Suppressor macrophage treated with lipopolysaccharide for 1 hour (primary cell): ENCODE results near the gene LSM4.
A peak's percentile ranks its signal among the peaks of the same experiment; 100 is the strongest.

Experiments
- DNase-seq, 3 donors: peaks; one replicate each; pipeline ENCODE4 v3.0.0-alpha.2; 2020 to 2022

LSM4 gene

DNA sequence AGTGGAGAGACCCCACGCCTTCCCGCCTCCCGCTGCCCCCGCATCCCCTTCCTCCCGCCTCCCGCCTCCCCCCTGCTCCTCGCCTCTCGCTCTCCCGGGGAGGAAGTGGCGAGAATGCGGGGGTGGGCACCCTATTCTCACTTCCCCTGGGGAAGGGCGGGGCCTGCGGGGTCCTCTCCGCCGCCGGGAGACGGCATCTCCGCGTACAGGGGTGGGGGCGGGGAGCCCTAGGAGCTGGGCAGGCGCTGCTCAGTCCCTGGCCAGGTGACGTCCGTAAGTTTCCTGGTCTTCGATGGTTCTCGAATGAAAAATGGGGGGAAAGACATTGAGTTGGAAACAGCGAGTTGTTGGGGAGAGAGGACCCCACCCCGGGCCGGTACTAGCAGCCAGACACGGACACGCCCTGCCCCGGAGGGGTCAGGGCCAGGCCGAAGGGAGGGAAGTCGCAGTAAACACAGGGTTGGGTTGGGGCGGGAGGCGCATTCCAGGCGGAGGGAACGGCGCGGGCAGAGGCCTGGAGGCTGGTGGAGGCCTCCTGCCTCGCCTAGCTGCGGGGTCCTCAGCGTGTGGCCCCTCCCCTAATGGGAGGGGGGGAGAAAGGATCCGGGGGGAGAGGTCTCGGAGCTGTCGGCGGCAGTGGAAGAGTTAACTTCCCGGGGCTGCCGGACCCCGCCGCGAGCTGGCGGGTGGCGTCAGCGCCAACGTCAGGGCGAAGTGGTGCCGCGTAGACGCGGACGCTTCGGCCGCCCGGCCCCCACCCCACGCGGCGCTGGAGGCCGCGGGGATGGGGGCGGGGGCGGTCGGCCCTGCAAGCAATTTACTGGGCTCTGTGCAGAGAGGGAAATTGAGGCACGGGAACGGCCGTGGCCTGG lies 31.1 kb downstream of the LSM4 start:
- DNase-seq, result peak; percentile 94 to 97 (median 96)

DNA sequence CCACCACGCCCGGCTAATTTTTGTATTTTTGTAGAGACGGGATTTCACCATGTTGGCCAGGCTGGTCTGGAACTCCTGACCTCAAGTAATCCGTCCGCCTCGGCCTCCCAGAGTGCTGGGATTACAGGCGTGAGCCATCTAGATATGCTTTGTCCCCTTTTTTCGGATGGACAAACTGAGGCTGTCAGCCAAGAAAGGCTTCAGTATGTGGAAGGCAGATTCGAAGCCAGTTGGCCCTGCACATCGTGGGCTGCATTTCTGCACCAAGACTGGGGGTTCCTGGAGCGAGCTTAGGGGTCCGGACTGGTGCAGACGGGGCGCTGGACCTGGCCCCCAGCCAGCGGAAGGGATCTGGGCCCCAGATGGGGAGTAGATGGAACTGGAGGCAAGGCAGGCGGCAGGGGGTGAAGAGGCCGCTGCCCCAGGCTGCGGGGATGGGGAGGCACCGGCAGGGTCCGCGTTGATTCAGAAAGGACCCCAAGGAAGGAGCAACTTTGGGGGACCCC lies 31.8 kb downstream of the LSM4 start:
- DNase-seq, result no peak

DNA sequence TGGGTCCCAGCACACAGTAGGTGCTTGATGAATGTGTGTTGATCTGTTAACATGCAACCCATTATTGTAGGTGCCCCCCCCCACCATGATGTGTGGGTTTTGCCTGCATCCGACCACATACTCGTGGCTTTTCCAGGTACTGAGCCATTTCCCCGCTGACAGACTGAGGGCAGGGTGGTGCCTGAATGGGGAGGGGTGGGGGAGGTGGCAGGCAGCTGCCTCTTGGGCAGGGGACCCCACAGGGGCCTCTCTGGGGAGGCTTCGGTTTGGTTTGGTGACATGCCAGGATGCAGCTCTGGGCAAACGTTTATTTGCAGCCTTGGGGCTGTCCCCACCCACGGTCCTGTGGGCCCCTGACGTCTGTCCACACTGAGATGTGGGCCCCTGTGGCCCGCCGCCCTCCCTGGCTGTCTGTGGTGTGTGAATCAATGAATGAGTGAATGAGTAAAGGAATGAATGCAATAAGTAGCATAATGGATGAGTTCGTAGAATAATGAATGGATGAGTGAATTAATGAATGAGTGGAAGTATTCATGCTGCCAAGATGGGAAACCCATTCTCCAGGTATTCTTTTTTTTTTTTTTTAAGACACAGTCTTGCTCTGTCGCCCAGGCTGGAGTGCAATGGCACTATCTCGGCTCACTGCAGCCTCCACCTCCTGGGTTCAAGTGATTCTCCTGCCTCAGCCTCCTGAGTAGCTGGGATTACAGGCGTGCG lies 32.4 kb downstream of the LSM4 start:
- DNase-seq, result peak; percentile 78 to 91 (median 88)

DNA sequence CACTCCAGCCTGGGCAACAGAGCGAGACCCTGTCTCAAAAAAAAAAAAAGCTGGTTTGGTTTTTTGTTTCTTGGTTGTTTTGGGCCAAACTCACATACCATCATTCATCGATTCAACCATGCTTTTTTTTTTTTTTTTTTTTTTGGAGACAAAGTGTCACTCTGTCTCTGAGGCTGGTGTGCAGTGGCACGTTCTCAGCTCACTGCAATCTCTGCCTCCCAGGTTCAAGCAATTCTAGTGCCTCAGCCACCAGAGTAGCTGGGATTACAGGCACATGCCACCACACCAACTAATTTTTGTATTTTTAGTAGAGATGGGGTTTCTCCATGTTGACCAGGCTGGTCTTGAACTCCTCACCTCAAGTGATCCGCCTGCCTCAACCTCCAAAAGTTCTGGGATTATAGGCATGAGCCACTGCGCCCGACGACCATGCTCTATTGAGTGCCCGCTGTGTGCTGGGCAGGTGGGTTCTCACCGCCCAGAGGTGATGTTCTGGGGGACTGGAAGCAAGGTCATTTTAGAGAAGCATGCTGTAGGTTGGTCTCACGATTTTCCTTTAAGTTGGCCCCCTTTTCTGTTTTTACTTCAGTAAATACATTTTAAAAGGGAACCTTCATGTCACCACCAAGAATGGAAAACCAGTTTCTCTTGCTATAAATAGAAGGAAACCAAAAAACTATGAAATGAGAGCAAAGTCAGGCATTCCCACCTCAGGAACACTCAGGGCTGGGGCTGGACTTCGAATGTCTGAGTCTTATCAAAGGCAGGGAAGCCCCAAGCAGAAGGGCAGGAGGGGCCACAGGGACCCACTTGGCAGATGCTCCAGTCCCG lies 33.2 kb downstream of the LSM4 start:
- peak; percentile 22 to 49 (median 35) for DNase-seq

DNA sequence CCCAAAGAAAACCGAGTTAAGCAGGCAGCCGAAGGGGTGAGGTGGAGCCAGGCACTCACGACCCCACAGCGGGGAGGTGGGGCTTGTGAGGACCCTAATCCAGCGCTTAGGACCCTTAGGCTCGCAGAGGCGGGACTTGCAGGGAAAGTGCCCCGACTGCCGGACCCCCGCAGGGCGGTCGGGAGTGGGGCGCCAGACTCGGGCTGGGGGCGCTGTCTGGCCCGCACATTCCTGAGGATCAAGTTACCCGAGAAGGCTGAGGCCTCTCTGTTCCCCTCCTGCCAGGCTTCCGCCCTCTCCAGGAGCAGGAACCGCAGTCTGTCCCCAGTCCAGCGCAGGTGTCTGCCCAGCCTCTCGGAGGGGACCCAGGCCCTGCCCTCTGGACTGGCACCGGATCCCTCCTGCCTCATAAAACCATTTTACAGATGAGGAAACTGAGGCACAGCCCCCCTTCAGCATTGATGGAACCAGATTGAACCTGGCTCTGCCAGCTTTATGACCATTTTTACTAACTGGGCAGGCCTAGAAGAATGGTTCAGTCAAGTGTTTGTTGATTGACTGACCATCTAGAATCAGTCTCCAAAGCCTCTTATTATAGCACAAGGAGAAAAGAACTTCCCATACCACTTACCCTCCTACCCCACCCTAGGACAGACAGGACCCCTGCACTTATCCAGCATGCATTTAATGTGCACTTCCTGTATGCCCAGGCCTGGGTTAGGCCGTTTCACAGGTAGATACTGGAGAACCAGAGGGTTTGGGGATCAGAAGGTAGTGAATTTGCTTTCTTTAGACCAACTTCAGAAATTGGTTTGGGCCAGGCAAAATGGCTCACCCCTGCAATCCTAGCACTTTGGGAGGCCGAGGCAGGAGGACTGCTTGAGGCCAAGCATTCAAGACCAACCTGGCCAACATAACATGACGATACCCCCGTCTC lies 34.8 kb downstream of the LSM4 start:
- no peak for DNase-seq

DNA sequence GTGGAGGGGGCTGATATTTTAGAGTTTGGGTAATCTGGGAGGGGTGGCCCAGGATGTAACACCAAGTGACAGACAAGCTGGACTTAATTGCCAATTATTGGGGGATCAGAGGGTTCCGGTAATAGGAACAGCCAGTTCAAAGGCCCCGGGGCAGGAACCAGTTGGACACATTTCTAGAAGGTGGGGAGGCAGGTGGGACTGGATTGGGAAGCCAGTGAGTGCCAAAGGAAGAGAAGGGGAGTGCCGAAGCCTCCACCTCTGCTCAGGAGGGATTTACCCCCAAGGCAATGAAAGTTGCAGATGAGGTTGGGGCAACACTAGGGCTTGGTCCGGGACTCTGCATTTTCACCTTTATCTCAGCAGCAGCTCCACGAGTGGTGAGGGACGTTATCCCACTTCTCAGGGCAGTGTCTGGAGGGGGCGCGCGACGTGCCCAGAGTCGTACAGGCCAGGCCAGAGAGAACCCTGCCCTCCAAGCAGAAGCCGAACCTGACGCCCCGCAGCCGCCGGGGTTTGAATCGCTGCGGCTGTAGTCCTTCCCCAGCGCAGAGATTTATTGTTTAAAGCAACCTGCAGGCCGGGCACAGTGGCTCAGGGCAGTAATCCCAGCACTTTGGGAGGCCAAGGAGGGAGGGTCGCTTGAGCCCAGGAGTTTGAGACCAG lies 35.8 kb downstream of the LSM4 start:
- DNase-seq, result no peak

DNA sequence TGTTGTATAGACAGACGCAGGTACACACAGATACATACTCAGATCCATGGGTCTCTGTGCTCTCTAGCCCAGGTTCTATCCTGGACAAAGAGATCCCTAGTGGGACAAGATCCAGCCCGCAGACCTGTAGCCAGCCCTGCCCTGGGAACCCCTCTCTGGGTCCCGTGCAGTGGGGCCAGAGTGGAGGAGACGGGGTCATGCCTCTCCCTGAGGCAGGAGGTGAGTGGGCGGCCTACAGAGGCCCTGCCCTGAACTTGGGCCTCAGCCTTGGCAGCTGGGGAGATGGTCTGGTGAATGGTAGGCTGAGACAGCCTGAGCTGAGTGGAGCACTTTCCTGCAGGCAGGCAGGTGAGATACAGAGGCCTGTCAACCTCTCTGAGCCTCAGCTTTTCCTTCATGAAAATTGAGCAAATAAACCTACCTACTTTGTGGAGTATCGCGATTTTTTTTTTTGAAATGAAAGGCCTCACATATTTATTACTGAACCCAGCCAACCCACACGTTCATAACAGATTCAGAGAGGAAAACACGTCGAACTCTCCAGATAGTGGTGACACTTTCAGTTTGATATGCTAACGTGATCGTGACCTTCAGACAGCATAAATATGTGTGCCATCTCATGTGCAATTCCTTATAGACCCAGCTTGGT lies 38.0 kb downstream of the LSM4 start:
- DNase-seq, result peak in 2 of 3 donors; percentile 13 to 25

DNA sequence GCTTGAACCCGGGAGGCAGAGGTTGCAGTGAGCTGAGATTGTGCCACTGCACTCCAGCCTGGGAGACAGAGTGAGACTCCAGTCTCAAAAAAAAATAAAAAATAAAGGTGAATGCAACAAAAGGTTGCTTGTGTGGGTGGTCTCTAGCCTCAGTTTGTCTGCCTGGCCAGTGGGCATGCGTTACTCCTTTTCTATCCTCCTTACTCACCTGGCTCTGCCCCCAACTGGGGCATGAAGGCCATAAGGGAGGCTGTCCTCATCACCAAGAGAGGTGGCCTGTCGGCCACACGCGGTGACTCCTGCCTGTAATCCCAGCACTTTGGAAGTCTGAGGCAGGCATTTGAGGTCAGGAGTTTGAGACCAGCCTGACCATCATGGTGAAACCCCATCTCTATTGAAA lies 39.5 kb downstream of the LSM4 start:
- DNase-seq, result no peak

DNA sequence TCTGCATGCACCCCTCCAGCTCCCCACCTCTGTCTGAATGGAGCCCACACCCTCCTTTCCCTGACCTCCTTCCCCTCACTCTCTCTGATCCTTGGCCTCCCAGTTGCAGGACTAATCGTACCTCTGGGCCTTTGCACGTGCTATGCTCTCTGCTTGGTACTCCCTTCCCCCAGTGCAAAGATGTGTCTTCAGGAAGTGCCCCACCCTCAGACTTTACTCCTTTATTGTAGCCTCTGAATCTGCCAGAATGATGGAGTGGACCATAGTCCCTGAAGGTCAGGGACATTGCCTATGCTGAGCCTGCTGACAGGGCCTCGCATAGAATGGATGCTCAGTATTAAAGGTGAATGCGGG lies 40.1 kb downstream of the LSM4 start:
- no peak for DNase-seq

DNA sequence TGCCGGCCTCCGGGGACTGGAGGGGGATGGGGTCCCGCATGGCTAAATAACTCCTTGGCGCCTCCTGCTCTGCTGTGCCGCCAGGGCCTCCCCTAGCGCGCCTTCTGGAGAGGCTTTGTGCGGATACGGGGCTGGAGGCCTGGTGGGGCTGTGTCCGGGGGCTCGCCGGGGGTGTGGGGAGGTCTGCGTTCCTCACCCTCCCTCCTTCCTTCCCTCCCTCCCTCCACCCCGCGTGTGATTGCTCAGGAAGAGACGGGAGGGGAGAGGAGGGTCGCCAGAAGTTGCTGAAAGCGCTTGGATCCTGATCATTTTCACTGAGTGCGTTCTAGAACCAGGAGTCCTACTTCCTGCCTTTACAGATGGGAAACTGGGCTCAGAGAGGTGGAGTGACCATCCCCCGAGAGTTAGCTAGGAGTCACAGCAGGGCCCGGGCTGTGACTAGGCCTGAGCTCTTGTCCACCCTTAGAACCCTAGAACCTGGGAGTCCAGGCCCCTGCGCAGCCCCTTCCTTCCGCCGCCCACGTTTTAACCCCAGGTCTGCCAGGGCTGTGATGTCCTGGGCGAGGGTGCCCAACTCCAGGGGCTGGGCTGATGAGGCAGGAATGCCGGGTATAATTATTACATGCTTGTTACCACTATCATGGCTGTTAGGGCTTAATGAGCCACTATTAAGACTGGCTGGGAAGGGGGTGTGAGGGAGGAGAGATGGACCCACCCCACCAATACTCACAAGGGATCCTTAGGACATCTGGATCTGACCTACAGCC lies 40.7 kb downstream of the LSM4 start:
- DNase-seq, result peak; percentile 36 to 52 (median 44)

DNA sequence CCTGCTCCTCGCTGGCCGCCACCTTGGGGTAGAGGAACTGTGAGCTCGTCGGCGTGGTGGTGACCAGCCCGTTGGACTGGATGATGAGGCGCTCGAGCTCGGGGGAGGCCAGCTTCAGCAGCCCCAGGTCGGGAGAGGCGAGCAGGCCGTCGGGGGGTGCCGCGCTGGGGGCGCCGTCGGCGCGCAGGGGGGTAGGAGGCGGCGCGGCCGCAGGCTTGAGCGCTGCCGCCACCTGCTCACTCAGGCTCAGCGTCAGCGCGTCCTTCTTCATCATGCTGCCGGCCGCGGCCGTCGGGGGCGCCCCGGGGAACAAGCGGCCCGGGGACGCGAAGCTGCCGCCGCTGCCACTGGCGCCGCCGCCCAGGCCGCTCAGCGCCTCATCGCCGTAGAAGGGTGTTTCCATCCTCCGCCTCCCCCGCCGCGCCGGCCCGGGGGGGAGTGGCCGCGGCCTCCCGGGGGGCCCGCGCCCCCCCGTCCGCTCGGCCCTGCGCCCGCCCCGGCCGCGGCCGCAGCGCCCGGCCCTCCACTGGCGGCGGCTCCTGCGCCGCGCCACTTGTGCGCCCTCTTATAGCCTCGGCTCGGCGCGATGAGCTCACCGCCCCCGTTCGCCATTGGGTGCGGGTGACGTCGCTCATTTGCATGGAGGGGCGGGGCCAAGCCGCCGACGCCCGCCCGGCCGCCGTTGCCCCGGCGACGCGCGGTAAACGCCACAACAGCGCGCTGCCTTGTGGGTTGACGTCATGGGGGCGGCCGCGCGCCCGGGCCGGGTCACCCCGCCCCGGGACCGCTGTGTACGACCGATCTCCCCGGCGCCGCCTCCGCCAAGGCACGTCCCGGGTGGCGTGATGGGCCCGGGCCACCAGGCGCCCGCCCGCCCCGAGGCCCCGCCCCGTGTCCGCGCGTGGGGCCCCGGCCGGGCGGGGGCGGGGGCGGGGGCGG lies 41.5 kb downstream of the LSM4 start, which contains the start of gene JUND:
Gene JUND (minus strand): TSS at position 541 of the 939 bp plus-strand sequence. CDS start 138 bp downstream, at position 403.
- DNase-seq, result peak; percentile 98 to 100 (median 99)

DNA sequence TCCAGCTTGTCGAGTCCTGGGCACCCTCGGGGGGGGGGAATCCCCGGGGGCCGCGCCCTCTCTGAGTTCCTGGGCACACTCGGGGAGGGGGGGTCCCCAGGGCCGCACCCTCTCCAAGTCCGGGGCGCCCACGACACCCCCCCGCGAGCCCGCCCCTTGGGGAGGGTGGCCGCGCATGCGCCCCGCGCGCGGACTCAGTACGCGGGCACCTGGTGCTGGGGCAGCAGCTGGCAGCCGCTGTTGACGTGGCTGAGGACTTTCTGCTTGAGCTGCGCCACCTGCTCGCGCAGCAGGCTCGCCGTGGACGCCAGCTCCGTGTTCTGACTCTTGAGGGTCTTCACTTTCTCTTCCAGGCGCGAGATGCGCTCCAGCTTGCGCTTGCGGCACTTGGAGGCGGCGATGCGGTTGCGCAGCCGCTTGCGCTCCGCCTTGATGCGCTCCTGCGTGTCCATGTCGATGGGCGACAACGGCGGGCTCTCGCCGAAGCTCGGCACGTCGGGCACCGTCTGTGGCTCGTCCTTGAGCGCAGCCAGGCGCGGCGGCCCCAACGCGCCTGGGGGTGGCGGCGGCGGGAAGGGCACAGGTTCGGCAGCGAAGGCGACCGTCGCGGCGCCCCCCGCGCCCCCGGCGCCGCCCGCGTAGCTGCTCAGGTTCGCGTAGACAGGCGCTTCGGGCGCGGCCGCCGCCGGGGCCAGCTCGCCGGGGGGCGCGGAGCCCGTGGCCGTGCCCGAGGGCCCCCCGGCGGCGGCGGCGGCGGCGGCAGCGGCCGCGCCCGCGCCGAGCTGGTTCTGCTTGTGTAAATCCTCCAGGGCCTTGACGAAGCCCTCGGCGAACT lies 42.4 kb downstream of the LSM4 start:
- peak; percentile 76 to 94 (median 86) for DNase-seq

DNA sequence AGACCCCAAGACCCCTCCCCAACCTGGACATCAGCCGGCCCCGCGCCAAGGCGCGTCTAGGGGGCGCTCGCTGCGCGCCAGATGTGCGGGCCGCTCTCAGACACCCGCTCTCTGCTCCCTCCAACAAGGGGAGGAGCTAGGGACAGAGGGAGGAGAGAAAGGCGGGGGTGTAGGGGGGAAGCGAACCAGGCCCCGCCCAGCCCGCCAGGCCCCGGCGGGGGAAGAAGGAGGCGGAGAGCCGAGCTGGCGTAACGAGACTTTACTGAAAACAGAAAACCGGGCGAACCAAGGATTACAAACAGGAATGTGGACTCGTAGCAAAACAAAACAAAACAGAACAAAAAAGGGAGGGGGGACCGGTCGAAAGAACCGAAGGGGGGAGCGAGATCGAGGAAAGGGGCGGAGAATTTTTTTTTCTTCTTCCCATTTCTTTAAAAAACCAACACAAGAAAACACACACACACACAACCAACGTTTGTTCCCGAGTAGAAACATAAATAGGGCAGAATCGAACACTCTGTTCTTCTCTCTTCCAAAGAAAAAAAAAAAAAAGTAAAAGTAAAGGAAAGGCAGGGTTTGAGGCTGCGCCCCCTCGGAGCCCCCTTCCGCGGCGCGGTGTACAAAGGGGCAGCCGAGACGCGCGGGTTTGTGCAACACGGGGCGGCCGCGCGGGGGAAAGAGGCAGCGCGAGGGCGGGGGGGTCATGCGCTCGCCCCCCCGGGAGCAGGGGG lies 43.2 kb downstream of the LSM4 start:
- DNase-seq, result peak; percentile 97 to 98 (median 97)

DNA sequence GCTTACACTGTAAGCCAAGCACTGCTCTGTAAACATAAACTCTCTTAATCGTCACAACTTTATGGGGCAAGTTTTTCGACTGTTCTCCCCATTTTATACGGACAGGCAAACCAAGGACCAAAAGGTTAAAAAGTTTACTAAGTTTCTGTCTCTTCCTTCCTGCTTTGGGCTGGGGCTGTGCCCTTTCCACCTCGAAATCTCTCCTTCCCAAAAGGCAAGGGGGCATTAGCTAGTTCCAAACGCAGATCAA lies 43.7 kb downstream of the LSM4 start:
- DNase-seq, result no peak

DNA sequence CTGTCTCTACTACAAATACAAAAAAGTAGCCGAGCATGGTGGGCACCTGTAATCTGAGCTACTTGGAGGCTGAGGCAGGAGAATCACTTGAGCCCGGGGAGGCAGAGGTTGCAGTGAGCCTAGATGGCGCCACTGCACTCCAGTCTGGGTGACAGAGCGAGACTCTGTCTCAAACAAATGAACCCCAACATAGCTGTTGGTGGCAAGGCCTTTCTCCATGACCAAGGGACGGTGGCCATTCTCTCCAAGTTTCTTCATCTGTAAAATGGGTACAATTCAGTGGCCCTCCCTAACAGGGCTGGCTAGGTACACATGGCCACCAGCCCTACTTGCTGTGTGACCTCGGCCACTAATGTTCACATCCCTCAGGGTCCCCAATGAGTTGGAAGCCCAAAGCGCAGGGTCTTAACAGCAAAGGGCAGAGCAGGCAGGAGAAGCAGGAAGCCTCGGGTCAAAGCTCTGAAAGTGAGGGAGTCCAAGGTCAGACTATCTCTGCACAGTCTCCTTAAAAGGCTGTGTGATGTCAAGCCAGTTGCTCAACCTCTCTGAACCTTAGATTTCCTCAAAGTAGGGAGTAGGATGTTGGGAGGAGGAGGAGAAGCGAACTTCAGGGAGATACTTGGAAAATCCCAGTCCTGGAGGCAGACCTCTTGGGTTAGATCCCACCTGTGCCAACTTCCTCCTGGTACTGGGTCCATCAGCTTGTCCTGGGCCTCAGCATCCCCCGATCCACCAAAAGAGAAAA lies 44.2 kb downstream of the LSM4 start:
- DNase-seq, result peak in 1 of 3 donors; percentile 22

DNA sequence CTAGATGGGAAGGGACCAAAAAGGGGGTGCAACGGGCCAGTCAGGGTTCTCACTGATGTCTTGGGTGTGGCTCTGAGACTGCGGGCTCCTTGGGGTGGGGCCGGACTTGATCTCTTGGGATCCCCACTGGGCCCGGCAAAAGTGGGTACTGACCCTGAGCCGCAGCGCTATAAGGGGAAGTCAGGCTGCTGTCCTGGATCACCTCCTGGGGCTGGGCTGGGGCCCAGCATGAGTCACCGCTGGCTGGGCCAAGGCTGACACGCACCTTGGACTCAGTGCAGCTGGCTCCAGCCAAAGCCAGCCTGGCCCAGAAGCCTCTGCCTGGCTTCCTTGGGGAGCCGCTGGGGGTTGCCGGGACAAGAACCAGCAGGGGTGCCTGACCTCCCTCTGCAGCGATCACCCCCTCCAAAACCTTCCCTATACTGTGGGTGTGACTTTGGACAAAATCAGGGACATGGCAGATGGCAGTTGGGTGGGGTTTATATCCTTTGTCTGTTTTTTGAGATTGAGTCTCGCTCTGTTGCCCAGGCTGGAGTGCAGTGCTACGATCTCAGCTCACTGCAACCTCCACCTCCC lies 48.0 kb downstream of the LSM4 start:
- DNase-seq, result peak; percentile 79 to 81 (median 80)
